Epidermal melanocyte (primary cell): Measurements from ENCODE around the gene ZNF668.
"Not testable (repeated sequence)": the region's sequence is repeated elsewhere in the genome, so short reads cannot be mapped to it uniquely, and the experiment has no call there.

Experiments used
- DNase-seq: peaks from one replicate; pipeline ENCODE4 v3.0.0; 2011; ENCODE audit warnings: low spot score; ENCODE audit not compliant: insufficient read length

The ZNF668 gene

GRCh38 chr16:31100876-31101641, 27.0 kb upstream of the ZNF668 start:
- DNase-seq = not testable (repeated sequence)

GRCh38 chr16:31099860-31100638, 26.0 kb upstream of the ZNF668 start:
- no peak for DNase-seq

- peak; percentile 95 for DNase-seq
Measured at GRCh38 chr16:31094424-31095120, 20.5 kb upstream of the ZNF668 start, which contains the start of gene VKORC1. Gene VKORC1 (minus strand): TSS chr16:31094797. CDS start chr16:31094729, 68 bp downstream.

- peak; percentile 11 for DNase-seq
Measured at GRCh38 chr16:31094088-31094423, 20.0 kb upstream of the ZNF668 start.

- peak; percentile 70 for DNase-seq
Measured at GRCh38 chr16:31093132-31093703, 19.2 kb upstream of the ZNF668 start.

- peak; percentile 12 for DNase-seq
Measured at GRCh38 chr16:31092330-31092729, 18.3 kb upstream of the ZNF668 start.

GRCh38 chr16:31090540-31090939, 16.5 kb upstream of the ZNF668 start:
- DNase-seq = no peak

- no peak for DNase-seq
Measured at GRCh38 chr16:31089199-31089598, 15.2 kb upstream of the ZNF668 start.

- peak; percentile 12 for DNase-seq
Measured at GRCh38 chr16:31088459-31089183, 14.6 kb upstream of the ZNF668 start, which contains the start of gene PRSS53. Gene PRSS53 (minus strand): TSS chr16:31088943. CDS start chr16:31088809, 134 bp downstream.

- no peak for DNase-seq
Measured at GRCh38 chr16:31087971-31088370, 13.9 kb upstream of the ZNF668 start.

- DNase-seq = no peak
Measured at GRCh38 chr16:31087481-31087880, 13.4 kb upstream of the ZNF668 start.

GRCh38 chr16:31086629-31086906, 12.5 kb upstream of the ZNF668 start:
- peak; percentile 4 for DNase-seq

GRCh38 chr16:31085873-31086628, 12.0 kb upstream of the ZNF668 start:
- peak; percentile 11 for DNase-seq

GRCh38 chr16:31085411-31085810, 11.4 kb upstream of the ZNF668 start:
- peak; percentile 13 for DNase-seq

- peak; percentile 15 for DNase-seq
Measured at GRCh38 chr16:31084584-31085302, 10.7 kb upstream of the ZNF668 start.

GRCh38 chr16:31083981-31084380, 9.9 kb upstream of the ZNF668 start:
- DNase-seq = no peak

- DNase-seq = peak; percentile 15
Measured at GRCh38 chr16:31083556-31083955, 9.5 kb upstream of the ZNF668 start.

- peak; percentile 4 for DNase-seq
Measured at GRCh38 chr16:31083081-31083480, 9.0 kb upstream of the ZNF668 start.

GRCh38 chr16:31082368-31083045, 8.5 kb upstream of the ZNF668 start:
- DNase-seq = peak; percentile 14
